Ascending aorta (tissue), 2 donors: Measurements from ENCODE around the gene COL6A1. TPM values are rescaled to one million over a fixed set of nuclear protein-coding genes. Genes with fewer than 3 reads are reported as not detected.

Source experiments
- DNase-seq, 2 donors: peaks; one replicate each; pipeline ENCODE4 v3.0.0-alpha.2; 2019; ENCODE audit warnings: low spot score in 2 of 2
- H3K27ac ChIP-seq, 2 donors: fragments of 200-600 bp; sonication (generic); one replicate each; pipeline ENCODE4 v1.5.1; 2016 to 2017; ENCODE audit warnings: mild to moderate bottlenecking in 1 of 2
- H3K27me3 ChIP-seq: fragments of 200-600 bp; sonication (generic); one replicate; pipeline ENCODE4 v1.5.1; 2017
- H3K36me3 ChIP-seq, 2 donors: fragments of 200-600 bp; sonication (generic); one replicate each; pipeline ENCODE4 v1.5.1; 2016
- H3K4me1 ChIP-seq, 2 donors: fragments of 200-600 bp; sonication (generic); one replicate each; pipeline ENCODE4 v1.5.1; 2016 to 2017; ENCODE audit warnings: mild to moderate bottlenecking in 1 of 2
- H3K4me3 ChIP-seq, 2 donors: fragments of 200-600 bp; sonication (generic); one replicate each; pipeline ENCODE4 v1.5.1; 2016 to 2017; ENCODE audit warnings: mild to moderate bottlenecking in 1 of 2
- H3K9me3 ChIP-seq, 2 donors: fragments of 200-600 bp; sonication (generic); one replicate each; pipeline ENCODE4 v1.5.1; 2016
- intact Hi-C: fragments of 100-400 bp; cut with DNase I; formaldehyde crosslinking; loops from one replicate; pipeline ENCODE4 v1.15.1; 2023
- total RNA-seq: library from RNA; depleted of rRNA; stranded (reverse); fragments of >200 nt; gene quantifications from one replicate; pipeline ENCODE4 v1.1.0, GENCODE V29; 2016
- TF ChIP-seq, protein P1 (sequence below), 3 experiments: fragments of 200-600 bp in 2 of 3; fragments of 450-650 bp in 1 of 3; sonication (generic) in 2 of 3; IDR thresholded peaks; one replicate each; pipeline ENCODE4 v1.5.1; 2016 to 2019; ENCODE audit warnings: antibody characterized with exemption in 3 of 3, mild to moderate bottlenecking in 1 of 3, moderate library complexity in 1 of 3

COL6A1 gene
- total RNA-seq, 1 donor from 2014 or later = 1,564 TPM

DNA sequence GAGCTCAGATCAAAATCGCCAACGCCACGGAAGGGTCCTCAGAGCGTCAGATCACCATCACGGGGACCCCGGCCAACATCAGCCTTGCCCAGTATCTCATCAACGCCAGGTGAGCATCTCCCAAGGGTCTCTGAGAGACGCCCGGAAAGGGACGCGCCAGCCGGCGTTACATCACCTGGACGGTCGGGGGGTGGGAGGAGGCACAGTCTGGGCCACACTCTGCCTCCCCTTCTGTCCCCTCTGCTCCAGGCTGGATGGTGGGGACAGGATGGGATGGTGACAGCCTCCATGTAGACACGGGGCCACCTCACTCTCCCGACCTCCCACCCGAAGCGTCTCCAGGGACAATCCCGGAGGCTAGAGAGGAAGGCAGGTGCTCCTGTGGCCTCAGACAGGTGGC lies 41.5 kb upstream of the COL6A1 start:
- Histone ChIP-seq H3K4me1 (no peaks in the 10 kb centered on the region), H3K36me3 (no peaks in the 10 kb centered on the region), H3K27me3 (no peaks in the 10 kb centered on the region), H3K4me3 (no peak overlapping the region), H3K27ac (no peak overlapping the region), H3K9me3 (peaks cover 0 to 5% of the 10 kb centered on the region in 2 donors)
- TF ChIP-seq, protein P1, sequence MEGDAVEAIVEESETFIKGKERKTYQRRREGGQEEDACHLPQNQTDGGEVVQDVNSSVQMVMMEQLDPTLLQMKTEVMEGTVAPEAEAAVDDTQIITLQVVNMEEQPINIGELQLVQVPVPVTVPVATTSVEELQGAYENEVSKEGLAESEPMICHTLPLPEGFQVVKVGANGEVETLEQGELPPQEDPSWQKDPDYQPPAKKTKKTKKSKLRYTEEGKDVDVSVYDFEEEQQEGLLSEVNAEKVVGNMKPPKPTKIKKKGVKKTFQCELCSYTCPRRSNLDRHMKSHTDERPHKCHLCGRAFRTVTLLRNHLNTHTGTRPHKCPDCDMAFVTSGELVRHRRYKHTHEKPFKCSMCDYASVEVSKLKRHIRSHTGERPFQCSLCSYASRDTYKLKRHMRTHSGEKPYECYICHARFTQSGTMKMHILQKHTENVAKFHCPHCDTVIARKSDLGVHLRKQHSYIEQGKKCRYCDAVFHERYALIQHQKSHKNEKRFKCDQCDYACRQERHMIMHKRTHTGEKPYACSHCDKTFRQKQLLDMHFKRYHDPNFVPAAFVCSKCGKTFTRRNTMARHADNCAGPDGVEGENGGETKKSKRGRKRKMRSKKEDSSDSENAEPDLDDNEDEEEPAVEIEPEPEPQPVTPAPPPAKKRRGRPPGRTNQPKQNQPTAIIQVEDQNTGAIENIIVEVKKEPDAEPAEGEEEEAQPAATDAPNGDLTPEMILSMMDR (IDR thresholded peaks at IDR 0.05) = no peak
- intact Hi-C loops = no loop called here
- no peak for DNase-seq

DNA sequence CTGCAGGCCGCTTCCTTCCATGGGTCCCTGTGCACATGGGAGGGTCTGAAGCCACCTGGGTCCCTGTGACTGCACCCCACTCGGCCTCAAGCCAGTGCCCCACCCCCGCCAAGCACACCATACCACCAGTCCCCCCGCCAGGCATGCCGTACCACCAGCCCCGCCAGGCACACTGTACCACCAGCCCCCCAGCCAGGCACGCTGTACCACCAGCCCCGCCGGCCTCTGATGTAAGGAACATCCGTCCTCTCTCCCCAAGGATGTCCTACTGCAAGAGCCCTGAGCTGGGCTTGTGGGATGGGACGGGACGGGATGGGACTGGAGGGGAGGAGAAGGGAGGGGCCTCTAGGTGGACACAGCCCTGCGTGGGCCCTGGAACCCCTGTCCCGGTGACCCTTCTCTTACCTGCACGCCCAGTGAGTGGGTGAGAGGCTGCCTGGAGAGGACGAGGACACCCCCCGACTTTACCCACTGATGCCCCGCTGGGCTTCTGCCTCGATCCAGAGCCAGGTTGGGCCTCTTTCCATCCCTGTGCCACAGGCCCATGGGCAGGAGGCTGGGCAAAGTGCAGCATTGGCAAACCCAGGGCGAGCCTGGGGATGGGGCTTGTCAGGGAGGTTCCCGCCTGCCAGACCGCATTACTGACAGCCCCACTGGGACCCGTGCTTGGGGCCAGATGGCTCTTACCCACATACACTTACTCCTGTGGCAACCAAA lies 40.8 kb upstream of the COL6A1 start:
- Histone ChIP-seq H3K4me1 (no peaks in the 10 kb centered on the region), H3K27ac (no peak overlapping the region), H3K36me3 (no peaks in the 10 kb centered on the region), H3K4me3 (no peak overlapping the region), H3K9me3 (peaks cover 0 to under 1% of the 10 kb centered on the region in 2 donors), H3K27me3 (no peaks in the 10 kb centered on the region)
- TF ChIP-seq, protein P1 (IDR thresholded peaks at IDR 0.05) = no peak
- intact Hi-C loops = no loop called here
- DNase-seq = no peak

DNA sequence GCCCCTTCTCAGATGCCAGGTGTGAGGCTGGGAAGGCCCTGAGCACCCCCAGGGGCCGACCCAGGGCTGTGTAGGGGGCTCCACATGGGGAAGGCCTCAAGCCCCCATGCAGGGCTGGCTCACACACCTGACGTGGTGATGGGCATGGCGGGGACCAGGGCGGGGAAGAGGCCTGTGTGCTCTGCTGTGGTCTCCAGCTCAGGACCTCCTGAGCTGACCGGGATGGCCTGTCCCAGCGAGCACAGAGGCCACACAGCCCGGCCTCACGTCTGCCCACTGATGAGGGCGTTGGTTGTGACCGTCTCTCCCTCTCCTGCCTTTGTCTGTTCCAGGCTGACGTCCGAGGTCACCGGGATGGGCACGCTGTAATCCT lies 40.2 kb upstream of the COL6A1 start:
- Histone ChIP-seq H3K27ac (no peak overlapping the region), H3K4me1 (no peaks in the 10 kb centered on the region), H3K36me3 (no peaks in the 10 kb centered on the region), H3K27me3 (no peaks in the 10 kb centered on the region), H3K9me3 (no peaks in the 10 kb centered on the region), H3K4me3 (no peak overlapping the region)
- no peak for DNase-seq
- intact Hi-C loops = no loop called here
- TF ChIP-seq, protein P1 (IDR thresholded peaks at IDR 0.05) = no peak

DNA sequence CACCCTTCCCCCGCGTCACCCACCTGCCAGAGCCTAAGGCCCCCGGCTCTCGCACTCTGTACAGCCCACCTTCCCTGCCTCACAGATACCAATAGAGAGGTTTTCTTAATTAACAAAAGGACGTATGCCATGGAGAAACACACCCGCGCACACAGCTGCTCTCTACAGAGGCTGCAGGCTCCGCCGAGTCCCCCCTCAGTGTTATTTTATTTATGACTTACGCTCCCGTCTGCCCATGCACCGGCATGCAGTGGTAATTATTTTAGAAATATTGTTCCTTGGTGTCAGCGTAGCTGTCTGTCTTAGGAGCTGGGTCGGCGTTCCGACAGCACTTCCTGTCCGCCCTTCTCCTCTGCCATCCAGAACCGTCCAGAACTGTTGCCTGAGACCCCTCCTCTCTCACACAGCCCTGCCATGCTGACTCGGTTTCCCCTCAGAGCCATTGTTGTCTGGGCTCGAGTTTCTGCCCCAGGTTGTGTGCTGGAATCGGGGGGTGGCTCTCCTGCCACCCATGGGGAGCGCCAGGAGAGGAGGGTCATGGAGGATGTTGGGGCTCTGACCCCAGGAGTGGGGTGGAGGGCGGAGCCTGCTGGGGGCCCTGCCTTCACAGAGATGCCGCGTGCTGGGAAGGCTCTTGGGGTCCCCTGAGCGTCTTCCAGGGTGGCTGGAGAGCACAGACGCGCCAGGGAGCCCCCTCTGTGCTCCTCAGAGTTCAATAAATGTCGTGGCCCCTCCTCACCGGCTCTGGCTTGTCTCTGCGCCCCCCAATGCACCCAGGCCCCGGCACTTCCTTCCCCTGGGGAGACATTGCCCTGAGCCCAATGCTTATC lies 39.6 kb upstream of the COL6A1 start:
- no peak for DNase-seq
- intact Hi-C loops = no loop called here
- Histone ChIP-seq H3K4me1 (no peaks in the 10 kb centered on the region), H3K4me3 (no peak overlapping the region), H3K36me3 (no peaks in the 10 kb centered on the region), H3K9me3 (no peaks in the 10 kb centered on the region), H3K27ac (no peak overlapping the region), H3K27me3 (no peaks in the 10 kb centered on the region)
- TF ChIP-seq, protein P1 (IDR thresholded peaks at IDR 0.05) = no peak

DNA sequence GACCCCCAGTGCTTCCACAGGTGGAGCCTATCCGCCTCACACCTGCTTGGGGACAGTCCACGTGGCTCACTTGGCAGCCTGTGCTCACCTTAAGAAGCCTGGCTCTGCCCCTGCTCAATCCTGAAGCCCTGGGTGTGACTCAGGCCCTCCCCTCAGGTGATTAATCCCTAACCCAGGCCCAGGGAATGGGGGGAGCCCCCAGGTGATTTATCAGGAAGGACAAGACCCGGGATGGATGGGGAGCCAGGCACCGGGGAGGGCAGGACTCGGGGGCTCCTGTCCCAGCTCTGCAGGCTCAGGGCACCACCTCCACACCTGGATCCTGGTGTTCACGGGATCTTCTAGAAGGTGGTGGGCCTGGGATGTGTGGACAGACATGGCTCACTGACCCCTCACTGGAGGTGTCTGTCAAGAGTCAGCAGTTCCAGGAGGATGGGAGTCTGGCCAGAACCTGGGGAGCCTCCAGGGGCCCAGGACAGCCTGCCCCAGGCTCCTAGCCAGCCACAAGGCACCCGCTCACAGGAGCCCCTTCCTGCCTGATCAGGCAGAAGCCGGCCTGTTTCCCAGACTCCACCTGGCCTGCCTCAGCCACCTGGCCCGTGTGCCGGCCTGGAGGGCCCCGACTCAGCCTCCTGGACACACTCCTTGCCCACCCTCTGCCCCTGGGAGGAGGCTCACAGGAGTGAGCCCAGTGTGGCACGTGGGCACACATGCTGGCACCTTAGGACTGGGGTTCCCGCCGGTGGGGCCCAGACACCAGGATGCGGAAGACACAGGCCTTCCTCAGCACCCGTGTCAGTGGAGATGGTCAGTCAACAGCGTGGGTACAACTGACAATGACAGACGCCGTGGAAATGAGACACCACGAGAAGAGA lies 38.6 kb upstream of the COL6A1 start:
- TF ChIP-seq, protein P1 (IDR thresholded peaks at IDR 0.05) = no peak
- Histone ChIP-seq H3K27me3 (no peaks in the 10 kb centered on the region), H3K27ac (no peak overlapping the region), H3K36me3 (no peaks in the 10 kb centered on the region), H3K9me3 (no peaks in the 10 kb centered on the region), H3K4me3 (no peak overlapping the region), H3K4me1 (no peaks in the 10 kb centered on the region)
- intact Hi-C loops = no loop called here
- DNase-seq = no peak
